GM19035 (cell line): Measurements from ENCODE around the gene ATP6V0C.

Experiments used
- ATAC-seq: cut with Tn5 transposase; IDR thresholded peaks from one replicate; pipeline ENCODE4 v1.9.1; 2021; ENCODE audit not compliant: unreplicated experiment

Gene ATP6V0C

GRCh38 chr16:2508722-2509400 is 4.9 kb upstream of the ATP6V0C start:
- no peak for ATAC-seq

GRCh38 chr16:2511128-2511800 is 2.5 kb upstream of the ATP6V0C start:
- ATAC-seq, result no peak

- no peak for ATAC-seq
These were observed 1.6 kb upstream of the ATP6V0C start for GRCh38 chr16:2511996-2512734.

- no peak for ATAC-seq
These were observed 882 bp upstream of the ATP6V0C start for GRCh38 chr16:2512735-2513404.

- ATAC-seq, result no peak
These were observed 804 bp downstream of the ATP6V0C start for GRCh38 chr16:2514333-2515179.

GRCh38 chr16:2515180-2515851 is 1.6 kb downstream of the ATP6V0C start:
- ATAC-seq, result no peak

GRCh38 chr16:2516391-2517240 is 2.9 kb downstream of the ATP6V0C start:
- no peak for ATAC-seq

GRCh38 chr16:2517954-2518605 is 4.3 kb downstream of the ATP6V0C start:
- ATAC-seq, result no peak

GRCh38 chr16:2518823-2519710 is 5.3 kb downstream of the ATP6V0C start:
- no peak for ATAC-seq

- no peak for ATAC-seq
These were observed 5.9 kb downstream of the ATP6V0C start for GRCh38 chr16:2519711-2520080.

- ATAC-seq, result peak; percentile 56
These were observed 6.5 kb downstream of the ATP6V0C start, which contains the start of gene AMDHD2 for GRCh38 chr16:2520097-2520783. Gene AMDHD2 (plus strand): TSS chr16:2520371. CDS start chr16:2520459, 88 bp downstream.

- ATAC-seq, result peak; percentile 28
These were observed 7.2 kb downstream of the ATP6V0C start for GRCh38 chr16:2520784-2521531.

GRCh38 chr16:2523801-2524231 is 10.1 kb downstream of the ATP6V0C start:
- no peak for ATAC-seq

- ATAC-seq, result no peak
These were observed 10.7 kb downstream of the ATP6V0C start for GRCh38 chr16:2524339-2524938.

- ATAC-seq, result no peak
These were observed 12.4 kb downstream of the ATP6V0C start for GRCh38 chr16:2526135-2526534.
